Immature natural killer cell (primary cell): Measurements from ENCODE around the gene NEURL1. TPM values are rescaled to one million over a fixed set of nuclear protein-coding genes. Genes with fewer than 3 reads are reported as not detected.

Source experiments
- DNase-seq, 3 donors: peaks; one replicate each; pipeline ENCODE4 v3.0.0; 2022; ENCODE audit warnings: mixed read lengths in 1 of 3
- H3K27ac Mint-ChIP-seq, 6 donors: one replicate each; pipeline ENCODE4 v1.8.0; 2020; ENCODE audit warnings: mixed read lengths in 6 of 6, mild to moderate bottlenecking in 5 of 6, inconsistent platforms in 4 of 6, moderate library complexity in 3 of 6
- H3K27me3 Mint-ChIP-seq, 3 donors: one replicate each; pipeline ENCODE4 v1.8.0; 2020 to 2021; ENCODE audit warnings: low read depth in 3 of 3, mild to moderate bottlenecking in 3 of 3, mixed read lengths in 3 of 3, moderate library complexity in 3 of 3, inconsistent platforms in 1 of 3
- H3K36me3 Mint-ChIP-seq, 3 donors: one replicate each; pipeline ENCODE4 v1.8.0; 2020; ENCODE audit warnings: mixed read lengths in 3 of 3, inconsistent platforms in 2 of 3, mild to moderate bottlenecking in 2 of 3
- H3K4me1 Mint-ChIP-seq, 2 donors: one replicate each; pipeline ENCODE4 v1.8.0; 2020; ENCODE audit warnings: inconsistent platforms in 2 of 2, mild to moderate bottlenecking in 2 of 2, mixed read lengths in 2 of 2, moderate library complexity in 1 of 2
- H3K4me3 Mint-ChIP-seq, 5 donors: one replicate each; pipeline ENCODE4 v1.8.0; 2020; ENCODE audit warnings: mild to moderate bottlenecking in 5 of 5, mixed read lengths in 5 of 5, inconsistent platforms in 3 of 5, moderate library complexity in 3 of 5
- H3K9me3 Mint-ChIP-seq, 6 donors: one replicate each; pipeline ENCODE4 v1.8.0; 2020; ENCODE audit warnings: mild to moderate bottlenecking in 6 of 6, mixed read lengths in 6 of 6, inconsistent platforms in 4 of 6, moderate library complexity in 3 of 6
- polyA plus RNA-seq, 3 donors: library from polyadenylated mRNA; unstranded; fragments of 300-500 nt; fragmentation: Illumina TruSeq; gene quantifications; one replicate each; pipeline ENCODE4 v1.2.3, GENCODE V29; 2021

Gene NEURL1
- polyA plus RNA-seq, 3 donors from 2014 or later = 0.07 to 0.35 TPM; not detected in 1

- Mint-ChIP-seq H3K36me3 (no peaks in the 10 kb centered on the region), H3K27me3 (peaks cover 0 to 5% (median 2%) of the 10 kb centered on the region in 3 donors), H3K4me3 (peak overlapping the region in 1 of 5 donors; percentile 2), H3K27ac (no peak overlapping the region), H3K4me1 (peaks cover 4 to 6% of the 10 kb centered on the region in 2 donors), H3K9me3 (no peaks in the 10 kb centered on the region)
- DNase-seq = no peak
Measured at GRCh38 chr10:103581499-103581898, 88.0 kb downstream of the NEURL1 start.

- peak overlapping the region in 4 of 5 donors; percentile 12 to 61 (median 24) for H3K4me3 Mint-ChIP-seq
- peaks cover 4 to 6% of the 10 kb centered on the region in 2 donors for H3K4me1 Mint-ChIP-seq
- DNase-seq = no peak
- no peaks in the 10 kb centered on the region for H3K36me3 Mint-ChIP-seq
- no peaks in the 10 kb centered on the region for H3K9me3 Mint-ChIP-seq
- H3K27ac Mint-ChIP-seq = no peak overlapping the region
- peaks cover 0 to 5% (median 2%) of the 10 kb centered on the region in 3 donors for H3K27me3 Mint-ChIP-seq
Measured at GRCh38 chr10:103582331-103583123, 89.0 kb downstream of the NEURL1 start.

GRCh38 chr10:103583871-103584215 is 90.3 kb downstream of the NEURL1 start:
- Mint-ChIP-seq H3K4me1 (peaks cover 4 to 6% of the 10 kb centered on the region in 2 donors), H3K27me3 (peaks cover 0 to 5% (median 2%) of the 10 kb centered on the region in 3 donors)
- DNase-seq = peak in 1 of 3 donors; percentile 8

GRCh38 chr10:103584216-103585010 is 90.9 kb downstream of the NEURL1 start:
- Mint-ChIP-seq H3K36me3 (no peaks in the 10 kb centered on the region), H3K27me3 (peaks cover 0 to 5% (median 2%) of the 10 kb centered on the region in 3 donors), H3K4me1 (peaks cover 4 to 6% of the 10 kb centered on the region in 2 donors), H3K4me3 (peak overlapping the region; percentile 87 to 91 (median 88)), H3K27ac (peak overlapping the region in 5 of 6 donors; percentile 66 to 88 (median 85)), H3K9me3 (no peaks in the 10 kb centered on the region)
- peak; percentile 46 to 62 (median 59) for DNase-seq

More at GRCh38 chr10:103583871-103584215, 90.3 kb downstream of the NEURL1 start:
- H3K36me3 Mint-ChIP-seq = no peaks in the 10 kb centered on the region
- H3K4me3 Mint-ChIP-seq = peak overlapping the region; percentile 87 to 91 (median 88)
- peak overlapping the region; percentile 66 to 88 (median 84) for H3K27ac Mint-ChIP-seq
- no peaks in the 10 kb centered on the region for H3K9me3 Mint-ChIP-seq

GRCh38 chr10:103585011-103585405 is 91.5 kb downstream of the NEURL1 start:
- Mint-ChIP-seq H3K27ac (no peak overlapping the region), H3K4me3 (peak overlapping the region; percentile 46 to 72 (median 57)), H3K4me1 (peaks cover 4 to 6% of the 10 kb centered on the region in 2 donors), H3K36me3 (no peaks in the 10 kb centered on the region), H3K9me3 (no peaks in the 10 kb centered on the region), H3K27me3 (peaks cover 0 to 5% (median 2%) of the 10 kb centered on the region in 3 donors)
- DNase-seq = no peak

- peak overlapping the region in 1 of 6 donors; percentile 34 for H3K27ac Mint-ChIP-seq
- H3K36me3 Mint-ChIP-seq = no peaks in the 10 kb centered on the region
- H3K27me3 Mint-ChIP-seq = peaks cover 0 to 5% (median 2%) of the 10 kb centered on the region in 3 donors
- H3K4me3 Mint-ChIP-seq = no peak overlapping the region
- DNase-seq = no peak
- peaks cover 4 to 6% of the 10 kb centered on the region in 2 donors for H3K4me1 Mint-ChIP-seq
- H3K9me3 Mint-ChIP-seq = no peaks in the 10 kb centered on the region
Measured at GRCh38 chr10:103587073-103587472, 93.6 kb downstream of the NEURL1 start.

GRCh38 chr10:103589074-103589630 is 95.6 kb downstream of the NEURL1 start:
- H3K4me1 Mint-ChIP-seq = peaks cover 0 to under 1% of the 10 kb centered on the region in 2 donors
- no peaks in the 10 kb centered on the region for H3K9me3 Mint-ChIP-seq
- DNase-seq = no peak
- H3K27me3 Mint-ChIP-seq = peaks cover 0 to 2% (median 0%) of the 10 kb centered on the region in 3 donors
- no peak overlapping the region for H3K4me3 Mint-ChIP-seq
- no peaks in the 10 kb centered on the region for H3K36me3 Mint-ChIP-seq
- no peak overlapping the region for H3K27ac Mint-ChIP-seq

GRCh38 chr10:103590060-103590459 is 96.6 kb downstream of the NEURL1 start:
- no peak for DNase-seq
- Mint-ChIP-seq H3K36me3 (no peaks in the 10 kb centered on the region), H3K9me3 (no peaks in the 10 kb centered on the region), H3K4me1 (no peaks in the 10 kb centered on the region), H3K27me3 (peaks cover 0 to 2% (median 0%) of the 10 kb centered on the region in 3 donors), H3K27ac (no peak overlapping the region), H3K4me3 (no peak overlapping the region)

- H3K4me3 Mint-ChIP-seq = no peak overlapping the region
Measured at GRCh38 chr10:103590744-103591291, 97.3 kb downstream of the NEURL1 start.

GRCh38 chr10:103592186-103593021 is 98.9 kb downstream of the NEURL1 start:
- Mint-ChIP-seq H3K36me3 (no peaks in the 10 kb centered on the region), H3K4me1 (no peaks in the 10 kb centered on the region), H3K27ac (no peak overlapping the region), H3K4me3 (no peak overlapping the region), H3K27me3 (no peaks in the 10 kb centered on the region), H3K9me3 (no peaks in the 10 kb centered on the region)
- DNase-seq = peak in 1 of 3 donors; percentile 9

More at GRCh38 chr10:103590744-103591291, 97.3 kb downstream of the NEURL1 start:
- no peaks in the 10 kb centered on the region for H3K4me1 Mint-ChIP-seq
- H3K27ac Mint-ChIP-seq = no peak overlapping the region
- H3K9me3 Mint-ChIP-seq = no peaks in the 10 kb centered on the region
- no peaks in the 10 kb centered on the region for H3K36me3 Mint-ChIP-seq
- no peak for DNase-seq
- peaks cover 0 to 2% (median 0%) of the 10 kb centered on the region in 3 donors for H3K27me3 Mint-ChIP-seq

- H3K4me1 Mint-ChIP-seq = no peaks in the 10 kb centered on the region
- H3K36me3 Mint-ChIP-seq = no peaks in the 10 kb centered on the region
- no peak overlapping the region for H3K27ac Mint-ChIP-seq
- no peak overlapping the region for H3K4me3 Mint-ChIP-seq
- no peaks in the 10 kb centered on the region for H3K27me3 Mint-ChIP-seq
- no peaks in the 10 kb centered on the region for H3K9me3 Mint-ChIP-seq
- DNase-seq = no peak
Measured at GRCh38 chr10:103593022-103593570, 99.6 kb downstream of the NEURL1 start.

- Mint-ChIP-seq H3K4me1 (no peaks in the 10 kb centered on the region), H3K9me3 (no peaks in the 10 kb centered on the region), H3K36me3 (no peaks in the 10 kb centered on the region), H3K4me3 (no peak overlapping the region), H3K27me3 (no peaks in the 10 kb centered on the region), H3K27ac (no peak overlapping the region)
- no peak for DNase-seq
Measured at GRCh38 chr10:103595933-103596726, 102.6 kb downstream of the NEURL1 start.
